ENCODE results near the gene TMEM132E. TPM values are rescaled to one million over a fixed set of nuclear protein-coding genes. Genes with fewer than 3 reads are reported as not detected.

The TMEM132E gene
- total RNA-seq, 1 experiment from 2014 or later = 0.42 TPM

- no CpG with 5 or more reads among the region's 3 CpGs for WGBS (ENCODE audit: extremely low coverage, insufficient read length, low lambda C conversion rate)
- H2BK5ac ChIP-seq (ENCODE audit: insufficient read length, low read length) = no peak overlapping the region
- peaks cover 47 to 56% of the 10 kb centered on the region in 2 experiments for H3K4me1 Mint-ChIP-seq
Measured at GRCh38 chr17:34603974-34604373, 24.6 kb downstream of the TMEM132E start.

More at GRCh38 chr17:34603974-34604373, 24.6 kb downstream of the TMEM132E start:
- Histone ChIP-seq H3K79me1 (ENCODE audit: insufficient read depth, low read depth, low read length, poor library complexity, severe bottlenecking) (no peaks in the 10 kb centered on the region), H3K23ac (ENCODE audit: insufficient read length, low read depth, low read length) (no peak overlapping the region), H3K14ac (ENCODE audit: insufficient read depth, low read length) (no peak overlapping the region), H2AFZ (ENCODE audit: low read length) (no peak overlapping the region), H2BK20ac (ENCODE audit: low read depth, low read length, poor library complexity, severe bottlenecking) (no peak overlapping the region), H3K27ac (ENCODE audit: insufficient read length, low read depth, low read length) (no peak overlapping the region), H3K23me2 (ENCODE audit: insufficient read length, low read depth, low read length, poor library complexity, severe bottlenecking) (no peaks in the 10 kb centered on the region), H2BK12ac (ENCODE audit: insufficient read length, low read depth, low read length) (no peak overlapping the region), H4K5ac (ENCODE audit: insufficient read length, low read depth, low read length) (no peak overlapping the region), H3K9ac (ENCODE audit: extremely low read depth, insufficient read length, low read length) (no peak overlapping the region), H3K9me3 (ENCODE audit: control insufficient read depth, low read depth, low read length) (no peaks in the 10 kb centered on the region), H4K8ac (replicated peaks; ENCODE audit: insufficient read length, low read depth, low read length) (no peak overlapping the region), H4K20me1 (ENCODE audit: control insufficient read depth, insufficient read depth, insufficient read length) (no peaks in the 10 kb centered on the region), H3T11ph (ENCODE audit: low read length) (no peak overlapping the region), H3K18ac (ENCODE audit: insufficient read length, low read depth, low read length) (no peak overlapping the region), H3K27me3 (ENCODE audit: insufficient read depth, low read length) (no peaks in the 10 kb centered on the region), H3K4me2 (ENCODE audit: insufficient read depth, insufficient read length, low read length) (no peak overlapping the region), H3K56ac (ENCODE audit: insufficient read length, low read depth, low read length) (no peak overlapping the region), H2BK120ac (ENCODE audit: low read depth, low read length, poor library complexity, severe bottlenecking) (no peak overlapping the region), H3K79me2 (ENCODE audit: insufficient read depth, low read length) (no peaks in the 10 kb centered on the region), H4K91ac (ENCODE audit: insufficient read length, low read depth, low read length) (no peak overlapping the region), H3K4ac (ENCODE audit: low read depth, low read length) (no peak overlapping the region), H2BK15ac (ENCODE audit: low read depth, low read length) (no peak overlapping the region), H3K4me1 (ENCODE audit: insufficient read depth, low read length) (peaks cover 14% of the 10 kb centered on the region; the same call in 1 of the 2 replicates), H2AK5ac (ENCODE audit: insufficient read length, low read length) (no peak overlapping the region)
- H3K27ac Mint-ChIP-seq = no peak overlapping the region
- H3K4me3 Mint-ChIP-seq = no peak overlapping the region
- TF ChIP-seq CTCF (conservative IDR thresholded peaks at IDR 0.05) = no peak
- H3K27me3 Mint-ChIP-seq (ENCODE audit: low read depth) = peaks cover 32% of the 10 kb centered on the region
- DNase-seq = no peak
- no peaks in the 10 kb centered on the region for H3K36me3 Mint-ChIP-seq (ENCODE audit: insufficient read depth in 1 of 3, low read depth in 3 of 3)
- peaks cover 0 to 3% of the 10 kb centered on the region in 2 experiments; a peak in 1 of 5 replicates for H3K9me3 Mint-ChIP-seq
